Breast epithelium (tissue), 3 donors: ENCODE results near the gene LPP.

Experiments
- POLR2A ChIP-seq: fragments of 450-650 bp; IDR thresholded peaks from one replicate; pipeline ENCODE4 v1.6.1; 2016; ENCODE audit warnings: antibody characterized with exemption, mild to moderate bottlenecking, moderate library complexity
- POLR2AphosphoS5 ChIP-seq, 3 donors: sonication (generic); formaldehyde crosslinking; IDR thresholded peaks; one replicate each; pipeline ENCODE4 v1.6.1; 2017; ENCODE audit warnings: antibody characterized with exemption in 3 of 3
- TF ChIP-seq, protein P1 (sequence below), 3 donors: fragments of 450-650 bp; IDR thresholded peaks; one replicate each; pipeline ENCODE4 v1.5.1; 2016 to 2017; ENCODE audit warnings: antibody characterized with exemption in 3 of 3, mild to moderate bottlenecking in 3 of 3, moderate library complexity in 3 of 3

- TF ChIP-seq, protein P1, sequence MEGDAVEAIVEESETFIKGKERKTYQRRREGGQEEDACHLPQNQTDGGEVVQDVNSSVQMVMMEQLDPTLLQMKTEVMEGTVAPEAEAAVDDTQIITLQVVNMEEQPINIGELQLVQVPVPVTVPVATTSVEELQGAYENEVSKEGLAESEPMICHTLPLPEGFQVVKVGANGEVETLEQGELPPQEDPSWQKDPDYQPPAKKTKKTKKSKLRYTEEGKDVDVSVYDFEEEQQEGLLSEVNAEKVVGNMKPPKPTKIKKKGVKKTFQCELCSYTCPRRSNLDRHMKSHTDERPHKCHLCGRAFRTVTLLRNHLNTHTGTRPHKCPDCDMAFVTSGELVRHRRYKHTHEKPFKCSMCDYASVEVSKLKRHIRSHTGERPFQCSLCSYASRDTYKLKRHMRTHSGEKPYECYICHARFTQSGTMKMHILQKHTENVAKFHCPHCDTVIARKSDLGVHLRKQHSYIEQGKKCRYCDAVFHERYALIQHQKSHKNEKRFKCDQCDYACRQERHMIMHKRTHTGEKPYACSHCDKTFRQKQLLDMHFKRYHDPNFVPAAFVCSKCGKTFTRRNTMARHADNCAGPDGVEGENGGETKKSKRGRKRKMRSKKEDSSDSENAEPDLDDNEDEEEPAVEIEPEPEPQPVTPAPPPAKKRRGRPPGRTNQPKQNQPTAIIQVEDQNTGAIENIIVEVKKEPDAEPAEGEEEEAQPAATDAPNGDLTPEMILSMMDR (IDR thresholded peaks at IDR 0.05): no peak
- TF ChIP-seq POLR2AphosphoS5 (IDR thresholded peaks at IDR 0.05) (no peak), POLR2A (no peak)
Measured at GRCh38 chr3:188292251-188292650, 138.3 kb downstream of the LPP start.
